Measurements from ENCODE around the gene IGF2.

GRCh38 chr11:2148595-2148994 lies 9.4 kb upstream of the IGF2 start:
- TF ChIP-seq CTCF (IDR thresholded peaks at IDR 0.05), result no peak
- no peak for TF ChIP-seq POLR2A (IDR thresholded peaks at IDR 0.05)

Data from esophagus squamous epithelium (tissue), 4 donors.